PC-3 (cell line): ENCODE data around the gene EEF1A2. TPM values are rescaled to one million over a fixed set of nuclear protein-coding genes. Genes with fewer than 3 reads are reported as not detected.

Source experiments
- ATAC-seq: fragments of 200-7000 bp; cut with Tn5 transposase; 2 replicates; pipeline ENCODE4 v1.9.1; 2020; ENCODE audit warnings: mild to moderate bottlenecking, moderate library complexity
- BruUV-seq: library from RNA; stranded (reverse); fragments of 400-500 nt; replicated peaks from 2 replicates; lab custom pipeline; 2021; lab: Mats Ljungman, UMichigan
- CTCF ChIA-PET: fragments of 300-600 bp; sonication (Branson Sonifier 250); formaldehyde crosslinking; loops from one replicate; lab custom pipeline; 2022; ENCODE audit warnings: antibody characterized with exemption; lab: Charles Lee
- POLR2A ChIA-PET: fragments of 300-600 bp; sonication (Branson Sonifier 250); formaldehyde crosslinking; loops from one replicate; lab custom pipeline; 2022; ENCODE audit warnings: antibody characterized with exemption; ENCODE audit not compliant: unreplicated experiment; lab: Charles Lee
- DNase-seq: peaks from one replicate; pipeline ENCODE4 v3.0.0-alpha.2; 2015
- H2AFZ ChIP-seq: fragments of 300-600 bp; sonication (generic); 2 replicates; pipeline ENCODE4 v1.6.0; 2016; ENCODE audit warnings: antibody characterized with exemption, low read length
- H3F3A ChIP-seq: fragments of 300-600 bp; sonication (generic); one replicate; pipeline ENCODE4 v1.6.0; 2017; ENCODE audit warnings: antibody characterized with exemption, low read length, control low read depth, mild to moderate bottlenecking; ENCODE audit not compliant: unreplicated experiment
- H3K27ac ChIP-seq: fragments of 300-600 bp; sonication (generic); 2 replicates; pipeline ENCODE4 v1.5.1; 2016; ENCODE audit warnings: mild to moderate bottlenecking, low read length
- H3K27me3 ChIP-seq: fragments of 300-600 bp; sonication (generic); 2 replicates; pipeline ENCODE4 v1.6.1; 2016; ENCODE audit warnings: low read length, mixed read lengths
- H3K36me3 ChIP-seq: fragments of 300-600 bp; sonication (generic); 2 replicates; pipeline ENCODE4 v1.6.1; 2016; ENCODE audit warnings: low read depth, mixed run types, low read length, mixed read lengths
- H3K4me1 ChIP-seq: fragments of 300-600 bp; sonication (generic); 2 replicates; pipeline ENCODE4 v1.5.1; 2016; ENCODE audit warnings: low read length; ENCODE audit not compliant: insufficient read depth
- H3K4me2 ChIP-seq: fragments of 300-600 bp; sonication (generic); 2 replicates; pipeline ENCODE4 v1.6.0; 2016; ENCODE audit warnings: low read length
- H3K4me3 ChIP-seq: fragments of 300-600 bp; sonication (generic); 2 replicates; pipeline ENCODE4 v1.5.1; 2016; ENCODE audit warnings: mild to moderate bottlenecking, low read length, mixed read lengths
- H3K79me2 ChIP-seq: fragments of 300-600 bp; sonication (generic); 2 replicates; pipeline ENCODE4 v1.6.1; 2017; ENCODE audit warnings: low read length, mixed read lengths
- H3K9ac ChIP-seq: fragments of 300-600 bp; sonication (generic); 2 replicates; pipeline ENCODE4 v1.6.0; 2016; ENCODE audit warnings: mild to moderate bottlenecking, low read length
- H3K9me2 ChIP-seq: fragments of 300-600 bp; sonication (generic); replicated peaks from 2 replicates; pipeline ENCODE4 v1.6.1; 2016; ENCODE audit warnings: mixed run types, low read length, mixed read lengths
- H3K9me3 ChIP-seq: fragments of 300-600 bp; sonication (generic); 2 replicates; pipeline ENCODE4 v1.6.1; 2016; ENCODE audit warnings: low read length, mixed read lengths
- H4K20me1 ChIP-seq: fragments of 300-600 bp; sonication (generic); 2 replicates; pipeline ENCODE4 v1.6.1; 2016; ENCODE audit warnings: low read length, mixed read lengths
- EZH2 ChIP-seq: fragments of 300-600 bp; sonication (generic); IDR thresholded peaks from one replicate; pipeline ENCODE4 v1.6.1; 2017; ENCODE audit warnings: antibody characterized with exemption, mild to moderate bottlenecking, low read length; ENCODE audit not compliant: unreplicated experiment
- EZH2phosphoT487 ChIP-seq: fragments of 300-600 bp; sonication (generic); IDR thresholded peaks from 2 replicates; pipeline ENCODE4 v1.6.1; 2018; ENCODE audit warnings: mild to moderate bottlenecking, antibody characterized with exemption, low read length, borderline replicate concordance
- intact Hi-C: fragments of 100-400 bp; cut with micrococcal nuclease; formaldehyde crosslinking; loops from 2 replicates; pipeline ENCODE4 v1.9.0; 2023
- total RNA-seq: library from RNA; depleted of rRNA; stranded (reverse); fragments of >200 nt; gene quantifications from 2 replicates; pipeline ENCODE4 v1.2.3, GENCODE V29; 2014
- TF ChIP-seq, protein P1 (sequence below): fragments of 300-600 bp; sonication (generic); conservative IDR thresholded peaks from 2 replicates; pipeline ENCODE4 v1.5.1; 2017; ENCODE audit warnings: antibody characterized with exemption, low read depth, mild to moderate bottlenecking, low read length

EEF1A2 gene
- total RNA-seq, 1 experiment from 2014 or later = 463 TPM

DNA sequence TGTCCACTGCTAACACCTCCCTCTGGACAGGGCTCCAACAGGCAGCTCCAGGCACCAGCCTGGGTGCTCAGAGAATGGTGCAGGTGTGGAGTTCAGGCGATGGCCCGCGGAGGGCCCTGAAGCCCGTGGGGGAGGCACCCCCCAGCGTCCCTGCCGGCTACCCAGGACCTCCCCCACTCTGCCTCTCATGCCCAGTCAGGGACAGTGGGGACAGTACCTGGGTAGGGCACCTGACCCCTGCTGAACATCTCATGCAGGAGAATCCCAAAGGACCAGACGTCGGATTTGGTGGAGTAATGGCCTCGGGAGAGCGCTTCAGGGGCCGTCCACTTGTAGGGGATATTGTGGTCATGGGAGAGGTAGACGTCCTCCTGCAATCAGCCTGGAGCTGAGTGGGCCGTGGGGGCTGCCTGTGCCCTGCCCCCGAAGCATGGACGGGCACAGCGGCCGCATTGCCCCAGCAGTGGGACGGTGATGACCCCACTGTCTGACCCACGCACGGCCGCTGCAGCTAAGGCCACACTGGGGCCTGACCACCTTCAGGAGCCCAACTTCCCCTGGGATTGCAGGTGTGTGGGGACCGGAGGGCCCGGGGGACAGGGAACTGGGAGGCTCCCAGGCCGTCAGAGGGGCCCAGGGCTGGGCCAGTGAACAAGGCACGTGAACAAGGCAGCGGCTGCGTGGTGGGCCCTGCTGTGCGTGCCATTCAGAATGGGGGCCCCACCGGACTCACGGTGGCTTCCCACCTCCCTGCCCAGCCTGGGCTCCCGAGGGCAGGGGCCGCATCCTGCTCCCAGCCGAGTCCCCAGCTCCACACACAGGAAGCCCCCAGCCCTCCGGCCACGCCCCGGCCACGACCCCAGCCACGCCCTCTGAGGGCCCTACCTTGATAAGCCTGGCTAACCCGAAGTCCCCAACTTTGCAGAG lies 31.2 kb upstream of the EEF1A2 start:
- H3K9me3 ChIP-seq = no peaks in the 10 kb centered on the region
- no peaks in the 10 kb centered on the region for H3K27me3 ChIP-seq
- H3K27ac ChIP-seq = no peak overlapping the region
- POLR2A ChIA-PET = interaction anchor here (0.5 kb wide), 1 partner anchor 119 kb away, joined by 4 read pairs; no protein-coding TSS in a partner anchor
- no peak overlapping the region for H3K4me2 ChIP-seq
- TF ChIP-seq, protein P1, sequence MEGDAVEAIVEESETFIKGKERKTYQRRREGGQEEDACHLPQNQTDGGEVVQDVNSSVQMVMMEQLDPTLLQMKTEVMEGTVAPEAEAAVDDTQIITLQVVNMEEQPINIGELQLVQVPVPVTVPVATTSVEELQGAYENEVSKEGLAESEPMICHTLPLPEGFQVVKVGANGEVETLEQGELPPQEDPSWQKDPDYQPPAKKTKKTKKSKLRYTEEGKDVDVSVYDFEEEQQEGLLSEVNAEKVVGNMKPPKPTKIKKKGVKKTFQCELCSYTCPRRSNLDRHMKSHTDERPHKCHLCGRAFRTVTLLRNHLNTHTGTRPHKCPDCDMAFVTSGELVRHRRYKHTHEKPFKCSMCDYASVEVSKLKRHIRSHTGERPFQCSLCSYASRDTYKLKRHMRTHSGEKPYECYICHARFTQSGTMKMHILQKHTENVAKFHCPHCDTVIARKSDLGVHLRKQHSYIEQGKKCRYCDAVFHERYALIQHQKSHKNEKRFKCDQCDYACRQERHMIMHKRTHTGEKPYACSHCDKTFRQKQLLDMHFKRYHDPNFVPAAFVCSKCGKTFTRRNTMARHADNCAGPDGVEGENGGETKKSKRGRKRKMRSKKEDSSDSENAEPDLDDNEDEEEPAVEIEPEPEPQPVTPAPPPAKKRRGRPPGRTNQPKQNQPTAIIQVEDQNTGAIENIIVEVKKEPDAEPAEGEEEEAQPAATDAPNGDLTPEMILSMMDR = no peak
- no peak for TF ChIP-seq EZH2phosphoT487
- no peak for TF ChIP-seq EZH2
- ATAC-seq (no peak; the same call in 1 of the 2 replicates), DNase-seq (no peak)
- H3K36me3 ChIP-seq = no peaks in the 10 kb centered on the region
- BruUV-seq = no TSS peak
- no peaks in the 10 kb centered on the region for H3K4me1 ChIP-seq
- H3K4me3 ChIP-seq = no peak overlapping the region
- intact Hi-C loops = loop anchor here (5.0 kb wide), 1 partner anchor 603 kb away; the partner anchor contains the start of gene DIDO1
- H3F3A ChIP-seq = peaks cover 5% of the 10 kb centered on the region
- CTCF ChIA-PET = no interaction called here
- no peaks in the 10 kb centered on the region for H3K9me2 ChIP-seq
- no peak overlapping the region for H2AFZ ChIP-seq
- no peak overlapping the region for H3K9ac ChIP-seq
- no peaks in the 10 kb centered on the region for H4K20me1 ChIP-seq
- no peaks in the 10 kb centered on the region for H3K79me2 ChIP-seq

DNA sequence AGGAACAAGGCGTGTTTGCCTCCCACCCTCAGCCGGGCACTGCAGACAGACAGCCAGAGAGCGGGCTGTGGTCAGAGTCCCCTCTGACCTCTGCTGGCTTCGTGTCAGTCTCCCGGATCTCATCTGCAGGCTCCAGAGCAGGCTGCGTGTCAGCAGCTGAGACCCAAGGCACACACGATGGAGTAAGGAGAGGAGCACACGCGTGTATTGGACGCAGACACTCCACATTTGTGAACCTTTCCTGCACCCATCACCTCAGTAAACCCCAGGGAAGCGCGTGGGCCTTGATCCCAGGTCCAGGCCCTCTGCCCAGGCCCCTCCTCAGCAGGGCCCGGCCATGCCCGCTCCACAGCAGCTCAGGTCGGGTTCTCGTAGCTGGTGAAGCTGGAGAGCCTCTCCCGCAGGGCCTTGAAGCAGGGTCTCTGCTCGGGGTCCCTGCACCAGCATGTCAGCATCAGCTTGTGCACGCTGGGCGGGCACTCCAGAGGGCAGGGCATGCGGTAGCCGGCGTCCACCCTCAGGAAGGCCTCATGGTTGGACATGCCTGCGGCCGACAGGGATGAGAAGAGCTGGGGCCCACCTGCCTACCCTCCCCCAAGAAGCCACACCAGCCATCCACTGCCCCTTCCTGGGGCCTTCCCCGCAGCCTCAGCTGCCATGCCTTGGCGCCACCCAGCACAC lies 30.4 kb upstream of the EEF1A2 start:
- H3K4me2 ChIP-seq = no peak overlapping the region
- ChIA-PET CTCF (no interaction called here), POLR2A (interaction anchor here (0.6 kb wide), 1 partner anchor 1144 kb away, joined by 3 read pairs; no protein-coding TSS in a partner anchor)
- no peak overlapping the region for H3K27ac ChIP-seq
- H3K9me2 ChIP-seq = no peaks in the 10 kb centered on the region
- H3F3A ChIP-seq = peaks cover 8% of the 10 kb centered on the region
- no peaks in the 10 kb centered on the region for H3K27me3 ChIP-seq
- H3K9me3 ChIP-seq = no peaks in the 10 kb centered on the region
- H2AFZ ChIP-seq = no peak overlapping the region
- H3K36me3 ChIP-seq = no peaks in the 10 kb centered on the region
- intact Hi-C loops = no loop called here
- no peaks in the 10 kb centered on the region for H4K20me1 ChIP-seq
- no peak overlapping the region for H3K4me3 ChIP-seq
- DNase-seq (no peak), ATAC-seq (no peak)
- BruUV-seq = no TSS peak
- no peak for TF ChIP-seq EZH2phosphoT487
- TF ChIP-seq EZH2 = no peak
- TF ChIP-seq, protein P1 = no peak
- H3K79me2 ChIP-seq = no peaks in the 10 kb centered on the region
- H3K4me1 ChIP-seq = no peaks in the 10 kb centered on the region
- no peak overlapping the region for H3K9ac ChIP-seq
